A549 (cell line): ENCODE data around the gene PTPRK.

Source experiments
- CEBPB ChIP-seq, 2 experiments: fragments of >200 bp in 1 of 2; sonication (Bioruptor Twin) in 1 of 2; formaldehyde crosslinking in 1 of 2; IDR thresholded peaks; 2 replicates each; pipeline ENCODE4 v1.6.1; 2012 to 2016
- CHD2 ChIP-seq: fragments of 150-350 bp; IDR thresholded peaks from 2 replicates; pipeline ENCODE4 v1.6.1; 2014; ENCODE audit warnings: low read length; ENCODE audit not compliant: partially characterized antibody
- FOSL2 ChIP-seq, 2 experiments: fragments of 450-650 bp in 1 of 2; fragments of >200 bp in 1 of 2; sonication (Bioruptor Twin) in 1 of 2; formaldehyde crosslinking; IDR thresholded peaks; 2 replicates each; pipeline versions ENCODE4 v1.5.0 to v1.6.1; 2016 to 2020; ENCODE audit warnings: mild to moderate bottlenecking in 1 of 2, moderate library complexity in 1 of 2
- HDAC2 ChIP-seq: fragments of 200-600 bp; sonication (generic); IDR thresholded peaks from 2 replicates; pipeline ENCODE4 v1.6.1; 2016
- MAFK ChIP-seq: fragments of 450-650 bp; IDR thresholded peaks from 2 replicates; pipeline ENCODE4 v1.6.1; 2014; ENCODE audit not compliant: partially characterized antibody
- NFE2L2 ChIP-seq: fragments of 150-350 bp; conservative IDR thresholded peaks from 2 replicates; pipeline ENCODE4 v1.6.1; 2014; ENCODE audit warnings: low read length
- POLR2A ChIP-seq: IDR thresholded peaks from 2 replicates; pipeline ENCODE4 v1.6.1; 2012; ENCODE audit warnings: mild to moderate bottlenecking, low read length
- RCOR1 ChIP-seq: fragments of 150-350 bp; IDR thresholded peaks from 2 replicates; pipeline ENCODE4 v1.6.1; 2014; ENCODE audit warnings: antibody characterized with exemption, low read length, low read depth
- TF ChIP-seq, protein P1 (sequence below): fragments of >200 bp; sonication (Bioruptor Twin); formaldehyde crosslinking; IDR thresholded peaks from 3 replicates; pipeline ENCODE4 v1.5.1; 2016
- TF ChIP-seq, protein P2 (sequence below): fragments of 150-350 bp; IDR thresholded peaks from 2 replicates; pipeline ENCODE4 v1.6.1; 2014; ENCODE audit warnings: low read depth, mild to moderate bottlenecking, low read length

DNA sequence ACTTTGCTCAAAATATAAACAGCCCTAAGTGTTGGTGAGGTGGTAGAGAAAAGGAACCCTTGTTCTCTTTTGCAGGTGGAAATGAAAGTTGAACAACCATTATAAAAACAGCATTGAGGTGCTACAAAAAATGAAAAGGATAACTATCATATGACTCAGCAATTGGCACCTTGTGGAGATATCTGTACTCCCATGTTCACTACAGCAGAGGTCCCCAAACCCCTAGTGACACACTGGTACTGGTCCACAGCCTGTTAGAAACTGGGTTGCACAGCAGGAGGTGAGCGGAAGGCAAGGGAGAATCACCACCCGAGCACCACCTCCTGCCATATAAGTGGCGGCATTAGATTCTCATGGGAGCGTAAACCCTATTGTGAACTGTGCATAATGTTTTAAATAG, 352.2 kb downstream of the PTPRK start:
- TF ChIP-seq, protein P1, sequence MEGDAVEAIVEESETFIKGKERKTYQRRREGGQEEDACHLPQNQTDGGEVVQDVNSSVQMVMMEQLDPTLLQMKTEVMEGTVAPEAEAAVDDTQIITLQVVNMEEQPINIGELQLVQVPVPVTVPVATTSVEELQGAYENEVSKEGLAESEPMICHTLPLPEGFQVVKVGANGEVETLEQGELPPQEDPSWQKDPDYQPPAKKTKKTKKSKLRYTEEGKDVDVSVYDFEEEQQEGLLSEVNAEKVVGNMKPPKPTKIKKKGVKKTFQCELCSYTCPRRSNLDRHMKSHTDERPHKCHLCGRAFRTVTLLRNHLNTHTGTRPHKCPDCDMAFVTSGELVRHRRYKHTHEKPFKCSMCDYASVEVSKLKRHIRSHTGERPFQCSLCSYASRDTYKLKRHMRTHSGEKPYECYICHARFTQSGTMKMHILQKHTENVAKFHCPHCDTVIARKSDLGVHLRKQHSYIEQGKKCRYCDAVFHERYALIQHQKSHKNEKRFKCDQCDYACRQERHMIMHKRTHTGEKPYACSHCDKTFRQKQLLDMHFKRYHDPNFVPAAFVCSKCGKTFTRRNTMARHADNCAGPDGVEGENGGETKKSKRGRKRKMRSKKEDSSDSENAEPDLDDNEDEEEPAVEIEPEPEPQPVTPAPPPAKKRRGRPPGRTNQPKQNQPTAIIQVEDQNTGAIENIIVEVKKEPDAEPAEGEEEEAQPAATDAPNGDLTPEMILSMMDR, result no peak
- TF ChIP-seq NFE2L2 (no peak), POLR2A (no peak), HDAC2 (no peak), CHD2 (no peak), FOSL2 (IDR thresholded peaks at IDR 0.05) (no peak), FOSL2 (CRISPR knock-in tag; IDR thresholded peaks at IDR 0.05) (no peak), CEBPB (IDR thresholded peaks at IDR 0.05) (no peak), RCOR1 (no peak), MAFK (no peak)
- TF ChIP-seq, protein P2, sequence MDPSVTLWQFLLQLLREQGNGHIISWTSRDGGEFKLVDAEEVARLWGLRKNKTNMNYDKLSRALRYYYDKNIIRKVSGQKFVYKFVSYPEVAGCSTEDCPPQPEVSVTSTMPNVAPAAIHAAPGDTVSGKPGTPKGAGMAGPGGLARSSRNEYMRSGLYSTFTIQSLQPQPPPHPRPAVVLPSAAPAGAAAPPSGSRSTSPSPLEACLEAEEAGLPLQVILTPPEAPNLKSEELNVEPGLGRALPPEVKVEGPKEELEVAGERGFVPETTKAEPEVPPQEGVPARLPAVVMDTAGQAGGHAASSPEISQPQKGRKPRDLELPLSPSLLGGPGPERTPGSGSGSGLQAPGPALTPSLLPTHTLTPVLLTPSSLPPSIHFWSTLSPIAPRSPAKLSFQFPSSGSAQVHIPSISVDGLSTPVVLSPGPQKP, result no peak
